ENCODE measurements around the gene IER3. TPM values are rescaled to one million over a fixed set of nuclear protein-coding genes. Genes with fewer than 3 reads are reported as not detected.
A peak's percentile ranks its signal among the peaks of the same experiment; 100 is the strongest.

Gene IER3
- total and polyA plus RNA-seq, 2 of the 13 experiments (the other 11 are each of a cell fraction or from before 2014, with no cell fraction given), result 51.1 to 131 TPM

DNA sequence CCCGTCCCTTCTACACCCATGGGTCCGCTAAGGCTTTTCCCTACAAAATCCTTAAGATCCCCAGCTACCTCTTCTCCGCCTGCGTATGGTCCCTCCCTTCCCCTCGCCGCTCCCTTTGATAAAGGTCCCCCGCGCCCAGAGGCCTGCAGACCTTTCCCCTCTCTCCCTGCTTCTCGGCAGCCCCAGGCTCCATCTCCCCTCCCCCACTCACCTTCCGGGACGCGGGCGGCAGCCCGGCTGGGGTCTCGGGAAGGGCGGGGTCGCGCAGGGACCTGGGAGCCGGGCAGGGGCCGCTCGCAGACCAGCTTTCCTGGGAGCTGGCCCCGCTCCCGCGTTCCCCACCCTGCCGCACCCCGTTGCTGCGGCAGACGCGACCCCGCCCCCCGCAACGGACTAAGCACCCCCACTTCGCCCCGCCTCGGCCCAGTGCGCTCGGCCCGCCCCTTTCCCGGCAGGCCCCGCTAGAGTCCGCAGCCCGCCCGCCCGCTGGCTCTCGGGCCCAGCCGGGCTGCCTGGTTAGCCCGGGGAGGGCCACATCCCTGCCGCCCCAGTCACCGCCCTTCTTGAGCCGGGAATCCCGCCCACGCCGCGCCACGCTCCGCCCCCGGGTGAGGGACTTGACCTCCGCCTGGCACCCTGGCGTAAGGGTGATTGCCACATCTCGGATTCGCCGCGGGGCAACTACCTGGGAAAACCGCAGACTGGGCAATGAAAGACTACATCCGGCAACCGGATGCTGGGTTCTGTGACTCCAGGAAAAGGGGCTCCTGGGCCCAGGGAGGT, 1.8 kb downstream of the IER3 start, which contains the start of gene FLOT1 (continued):
- TF ChIP-seq, protein P1, sequence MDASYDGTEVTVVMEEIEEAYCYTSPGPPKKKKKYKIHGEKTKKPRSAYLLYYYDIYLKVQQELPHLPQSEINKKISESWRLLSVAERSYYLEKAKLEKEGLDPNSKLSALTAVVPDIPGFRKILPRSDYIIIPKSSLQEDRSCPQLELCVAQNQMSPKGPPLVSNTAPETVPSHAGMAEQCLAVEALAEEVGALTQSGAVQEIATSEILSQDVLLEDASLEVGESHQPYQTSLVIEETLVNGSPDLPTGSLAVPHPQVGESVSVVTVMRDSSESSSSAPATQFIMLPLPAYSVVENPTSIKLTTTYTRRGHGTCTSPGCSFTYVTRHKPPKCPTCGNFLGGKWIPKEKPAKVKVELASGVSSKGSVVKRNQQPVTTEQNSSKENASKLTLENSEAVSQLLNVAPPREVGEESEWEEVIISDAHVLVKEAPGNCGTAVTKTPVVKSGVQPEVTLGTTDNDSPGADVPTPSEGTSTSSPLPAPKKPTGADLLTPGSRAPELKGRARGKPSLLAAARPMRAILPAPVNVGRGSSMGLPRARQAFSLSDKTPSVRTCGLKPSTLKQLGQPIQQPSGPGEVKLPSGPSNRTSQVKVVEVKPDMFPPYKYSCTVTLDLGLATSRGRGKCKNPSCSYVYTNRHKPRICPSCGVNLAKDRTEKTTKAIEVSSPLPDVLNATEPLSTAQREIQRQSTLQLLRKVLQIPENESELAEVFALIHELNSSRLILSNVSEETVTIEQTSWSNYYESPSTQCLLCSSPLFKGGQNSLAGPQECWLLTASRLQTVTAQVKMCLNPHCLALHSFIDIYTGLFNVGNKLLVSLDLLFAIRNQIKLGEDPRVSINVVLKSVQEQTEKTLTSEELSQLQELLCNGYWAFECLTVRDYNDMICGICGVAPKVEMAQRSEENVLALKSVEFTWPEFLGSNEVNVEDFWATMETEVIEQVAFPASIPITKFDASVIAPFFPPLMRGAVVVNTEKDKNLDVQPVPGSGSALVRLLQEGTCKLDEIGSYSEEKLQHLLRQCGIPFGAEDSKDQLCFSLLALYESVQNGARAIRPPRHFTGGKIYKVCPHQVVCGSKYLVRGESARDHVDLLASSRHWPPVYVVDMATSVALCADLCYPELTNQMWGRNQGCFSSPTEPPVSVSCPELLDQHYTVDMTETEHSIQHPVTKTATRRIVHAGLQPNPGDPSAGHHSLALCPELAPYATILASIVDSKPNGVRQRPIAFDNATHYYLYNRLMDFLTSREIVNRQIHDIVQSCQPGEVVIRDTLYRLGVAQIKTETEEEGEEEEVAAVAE (CRISPR knock-in tag; IDR thresholded peaks at IDR 0.05; ENCODE audit: borderline replicate concordance), result peak; percentile 50; the same call in 1 of the 2 replicates
- TF ChIP-seq ZNF383 (CRISPR knock-in tag; IDR thresholded peaks at IDR 0.05; ENCODE audit: borderline replicate concordance) (peak; percentile 64; the same call in 1 of the 2 replicates), ZNF138 (CRISPR knock-in tag; IDR thresholded peaks at IDR 0.05; ENCODE audit: low read depth) (no peak), NCOA5 (CRISPR knock-in tag; IDR thresholded peaks at IDR 0.05) (peak; percentile 98), ARID4A (CRISPR knock-in tag; IDR thresholded peaks at IDR 0.05; ENCODE audit: borderline replicate concordance) (peak; percentile 87), SMAD1 (CRISPR knock-in tag; IDR thresholded peaks at IDR 0.05; ENCODE audit: borderline replicate concordance, low read depth) (peak; percentile 98), ZNF773 (CRISPR knock-in tag; IDR thresholded peaks at IDR 0.05; ENCODE audit: borderline replicate concordance) (no peak), ZNF235 (CRISPR knock-in tag; IDR thresholded peaks at IDR 0.05; ENCODE audit: borderline replicate concordance) (peak; percentile 98; the same call in 1 of the 2 replicates), LBX2 (CRISPR knock-in tag; IDR thresholded peaks at IDR 0.05; ENCODE audit: borderline replicate concordance) (no peak; the same call in 1 of the 2 replicates), SAFB2 (CRISPR knock-in tag; IDR thresholded peaks at IDR 0.05; ENCODE audit: borderline replicate concordance, low read depth) (peak; percentile 100), ESRRA (CRISPR knock-in tag; IDR thresholded peaks at IDR 0.05; ENCODE audit: low read depth) (peak; percentile 82), ZBTB25 (CRISPR knock-in tag; IDR thresholded peaks at IDR 0.05) (peak; percentile 91), ZNF629 (CRISPR knock-in tag; conservative IDR thresholded peaks at IDR 0.05) (no peak; the same call in 1 of the 2 replicates), MED8 (CRISPR knock-in tag; IDR thresholded peaks at IDR 0.05; ENCODE audit: insufficient replicate concordance) (peak; percentile 98), ZFP37 (CRISPR knock-in tag; IDR thresholded peaks at IDR 0.05; ENCODE audit: borderline replicate concordance) (peak; percentile 25; the same call in 1 of the 2 replicates), KDM3A (CRISPR knock-in tag; IDR thresholded peaks at IDR 0.05; ENCODE audit: low read depth) (peak; percentile 81), RFX5 (IDR thresholded peaks at IDR 0.05; ENCODE audit: low read depth, low read length) (no peak), MYC (CRISPR knock-in tag; IDR thresholded peaks at IDR 0.05; ENCODE audit: borderline replicate concordance) (peak; percentile 75)
